ENCODE data around the gene HRH4.

The HRH4 gene

DNA sequence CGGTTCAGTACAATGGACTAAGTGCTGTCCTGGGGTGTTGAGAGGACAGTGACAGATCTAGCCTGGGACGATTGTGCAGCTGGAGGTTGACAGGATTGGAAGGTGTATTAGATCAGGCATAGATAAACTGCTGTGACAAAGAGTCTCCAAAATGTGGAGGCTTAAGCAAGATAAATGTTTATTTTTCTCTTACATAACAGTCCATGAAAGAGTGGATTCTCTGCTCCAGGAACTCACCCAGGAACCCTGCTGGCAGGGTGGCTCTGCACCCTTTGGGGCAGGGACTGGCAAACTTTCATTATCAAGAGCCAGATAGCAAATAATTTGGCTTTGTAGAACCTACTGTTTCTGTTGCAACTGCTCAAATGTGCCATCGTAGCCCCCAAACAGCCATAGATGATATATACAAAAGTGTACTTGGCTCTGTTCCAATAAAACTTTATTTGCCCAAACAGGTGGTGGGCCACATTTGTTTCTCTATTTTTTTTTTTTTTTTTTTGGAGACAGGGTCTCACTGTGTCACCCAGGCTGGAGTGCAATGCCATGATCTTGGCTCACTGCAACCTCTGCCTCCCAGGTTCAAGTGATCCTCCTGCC lies 9.7 kb downstream of the HRH4 start:
- DNase-seq = no peak

DNA sequence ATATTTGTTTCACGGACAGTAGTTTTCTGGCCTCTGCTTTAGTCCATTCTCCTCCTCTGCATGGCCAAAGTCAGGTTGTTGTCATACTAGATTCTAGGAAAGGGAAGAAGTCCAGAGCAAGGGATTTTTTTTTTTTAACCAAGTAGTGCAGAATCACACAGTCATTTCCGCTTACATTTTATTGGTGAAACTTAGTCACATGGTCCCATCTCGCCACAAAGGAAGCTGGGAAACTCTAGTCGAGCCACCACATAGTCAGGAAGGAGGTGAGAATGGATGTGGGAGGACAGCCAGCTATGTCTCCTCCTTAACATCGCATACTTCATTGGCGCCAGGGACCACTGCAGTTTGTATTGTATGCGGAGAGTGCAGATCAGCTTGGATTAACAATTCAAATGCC lies 10.4 kb downstream of the HRH4 start:
- DNase-seq = no peak

DNA sequence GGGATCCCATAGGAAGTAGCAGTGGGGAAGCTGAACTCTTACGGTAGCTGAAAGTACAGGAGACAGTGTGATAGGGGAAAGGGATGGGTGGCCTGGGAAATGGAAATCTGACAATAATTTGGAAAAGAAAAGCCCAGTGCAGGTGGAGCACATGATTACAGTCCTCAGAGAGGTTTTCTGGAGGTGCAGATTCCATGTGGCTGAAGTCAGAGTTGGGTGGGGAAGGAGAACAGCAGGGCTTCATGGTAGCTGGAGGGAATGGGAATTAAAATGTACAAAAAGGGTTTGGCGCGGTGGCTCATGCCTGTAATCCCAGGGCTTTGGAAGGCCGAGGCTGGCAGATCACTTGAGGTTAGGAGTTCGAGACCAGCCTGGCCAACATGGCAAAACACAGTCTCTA lies 12.2 kb downstream of the HRH4 start:
- no peak for DNase-seq

DNA sequence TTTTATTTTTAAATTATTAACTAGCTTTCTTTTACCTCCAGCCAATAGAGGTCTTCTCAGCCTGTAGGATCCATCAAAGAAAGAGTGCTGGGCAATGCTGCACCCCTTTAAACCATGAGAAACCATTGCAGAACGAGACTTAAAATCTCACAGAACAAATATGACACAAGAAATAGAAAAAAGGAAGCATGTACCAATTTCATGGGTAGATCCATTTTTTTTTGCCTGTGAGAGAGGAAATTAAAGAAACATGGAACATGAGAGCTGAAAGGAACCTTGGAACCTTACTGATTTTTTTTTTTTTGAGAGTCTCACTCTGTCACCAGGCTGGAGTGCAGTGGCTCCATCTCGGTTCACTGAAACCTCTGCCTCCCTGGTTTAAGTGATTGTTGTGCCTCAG lies 14.0 kb downstream of the HRH4 start:
- DNase-seq = no peak

DNA sequence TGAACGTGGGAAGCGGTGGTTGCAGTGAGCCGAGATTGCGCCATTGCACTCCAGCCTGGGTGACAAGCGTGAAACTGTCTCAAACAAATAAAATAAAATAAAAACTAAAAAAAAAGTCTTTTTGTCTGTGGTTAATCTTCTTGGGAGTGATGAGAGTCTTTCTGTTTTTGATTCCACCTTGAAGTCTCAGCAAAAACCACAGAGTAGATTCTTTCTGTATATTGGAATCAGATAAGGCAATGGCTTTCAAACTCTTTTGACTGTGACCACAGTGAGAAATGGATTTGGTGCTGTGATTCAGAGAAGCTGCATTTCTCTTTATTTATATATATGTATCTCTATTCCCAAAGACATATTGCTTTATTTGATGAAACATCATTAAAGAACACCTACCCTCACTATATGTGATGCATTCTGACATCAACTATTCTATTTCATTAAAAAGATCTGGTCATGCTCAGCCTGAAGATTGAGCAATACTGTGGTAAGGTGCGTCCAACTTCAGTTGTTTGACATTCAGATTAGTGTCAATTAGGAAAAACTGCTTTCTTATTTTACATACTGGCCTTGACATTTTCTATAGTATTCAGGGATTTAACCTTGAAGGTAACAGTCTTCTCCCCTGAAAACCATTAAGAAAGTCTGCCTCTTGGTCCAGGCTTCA lies 15.6 kb downstream of the HRH4 start:
- DNase-seq = no peak

DNA sequence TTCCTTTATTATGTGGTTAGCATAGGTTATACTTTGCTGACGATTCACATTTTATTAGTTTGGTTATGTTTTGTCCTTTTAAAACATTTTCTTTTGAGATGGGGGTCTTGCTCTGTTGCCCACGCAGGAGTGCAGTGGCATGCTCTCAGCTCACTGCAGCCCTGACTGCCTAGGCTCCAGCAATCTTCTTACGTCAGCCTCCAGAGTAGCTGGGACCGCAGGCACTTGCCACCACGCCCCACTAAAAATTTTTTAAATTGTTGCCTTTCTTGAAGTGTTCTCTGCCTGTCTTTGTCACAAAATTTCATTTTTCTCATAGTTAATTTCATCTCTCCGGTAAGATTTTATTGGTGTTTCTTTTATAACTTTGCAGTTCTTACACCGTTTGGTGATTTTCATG lies 18.9 kb downstream of the HRH4 start:
- no peak for DNase-seq

DNA sequence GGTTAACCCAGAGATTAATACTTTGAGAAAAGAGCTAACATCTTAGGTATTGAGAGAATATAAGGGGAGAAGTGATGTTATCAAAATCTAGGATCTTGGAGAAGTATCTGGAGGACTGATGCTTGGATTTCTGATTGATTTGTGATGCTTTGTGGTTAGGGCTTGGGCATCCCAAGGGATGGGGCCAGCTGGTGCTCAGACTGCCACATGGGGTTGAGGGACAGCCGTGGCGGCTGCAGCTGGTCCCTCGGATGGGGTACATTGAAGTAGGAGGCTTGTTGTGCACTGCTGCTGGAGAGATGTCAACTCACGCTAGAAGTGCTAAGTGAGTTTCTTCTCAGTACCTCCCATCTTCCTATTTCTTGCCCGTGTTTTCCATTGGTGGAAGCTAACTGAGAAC lies 22.4 kb downstream of the HRH4 start:
- DNase-seq = no peak

DNA sequence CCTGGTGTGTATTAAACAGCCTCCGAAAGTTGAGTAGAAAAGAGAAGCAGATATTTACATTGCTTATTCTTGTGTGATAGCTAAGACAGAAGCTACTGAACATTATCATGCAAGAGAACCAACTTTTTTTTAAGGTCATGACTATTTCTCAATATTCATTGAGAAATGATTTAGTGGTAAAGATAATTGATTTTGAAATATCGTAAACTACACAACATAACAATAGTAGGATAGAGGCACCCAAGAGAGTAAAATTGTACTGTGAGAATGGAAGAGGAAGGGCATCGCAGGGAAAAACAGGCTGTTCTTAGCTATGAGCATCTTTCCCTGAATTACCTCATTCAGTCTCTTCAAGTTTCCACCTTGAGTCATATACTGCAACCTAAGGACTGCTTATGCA lies 25.2 kb downstream of the HRH4 start:
- DNase-seq = no peak

DNA sequence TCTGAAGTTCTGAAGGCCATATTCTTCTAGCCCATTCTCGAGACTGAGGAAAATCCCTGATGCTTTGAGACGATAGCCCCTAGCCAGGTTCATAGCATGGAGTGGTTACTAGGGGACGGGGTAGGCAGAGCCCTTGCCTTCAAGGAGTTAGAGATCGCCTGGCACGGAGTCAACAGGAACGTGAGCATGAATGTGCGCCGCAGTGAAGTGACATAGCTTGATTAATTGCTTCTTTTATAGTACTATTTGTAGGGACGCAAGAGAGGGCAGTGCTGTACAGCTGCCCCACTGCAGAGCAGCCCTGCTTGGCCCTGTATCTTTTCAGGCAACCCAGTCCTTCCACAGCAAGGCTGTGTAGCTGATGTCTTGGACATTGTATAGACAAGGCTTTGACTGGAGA lies 26.2 kb downstream of the HRH4 start:
- DNase-seq = no peak

DNA sequence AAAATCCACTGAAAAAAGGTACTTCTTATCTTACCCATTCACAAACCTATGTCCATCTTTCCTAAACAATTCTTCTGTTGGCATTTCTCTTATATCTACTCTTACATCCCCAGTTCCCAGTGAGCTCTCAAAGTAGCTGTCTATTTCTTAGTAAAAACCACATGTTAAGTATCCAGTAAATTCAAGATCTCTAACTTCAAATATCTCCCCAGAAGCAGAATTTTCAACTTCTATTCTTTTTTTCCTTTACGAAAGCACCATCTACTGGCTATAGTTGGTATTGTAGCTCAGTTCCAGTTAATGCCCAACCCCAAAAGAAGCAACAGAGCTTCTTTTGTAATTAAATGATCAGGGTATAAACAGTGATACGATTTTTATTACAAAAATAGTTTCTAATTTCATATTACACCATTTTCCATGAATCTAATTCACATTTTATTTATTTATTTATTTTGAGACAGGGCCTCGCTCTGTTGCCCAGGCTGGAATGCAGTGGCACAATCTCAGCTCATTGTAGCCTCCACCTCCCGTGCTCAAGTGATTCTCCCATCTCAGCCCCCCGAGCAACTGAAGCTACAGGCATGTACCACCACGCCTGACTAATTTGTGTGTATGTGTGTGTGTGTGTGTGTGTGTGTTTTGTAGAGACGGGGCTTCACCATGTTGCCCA lies 28.5 kb downstream of the HRH4 start:
- no peak for DNase-seq

DNA sequence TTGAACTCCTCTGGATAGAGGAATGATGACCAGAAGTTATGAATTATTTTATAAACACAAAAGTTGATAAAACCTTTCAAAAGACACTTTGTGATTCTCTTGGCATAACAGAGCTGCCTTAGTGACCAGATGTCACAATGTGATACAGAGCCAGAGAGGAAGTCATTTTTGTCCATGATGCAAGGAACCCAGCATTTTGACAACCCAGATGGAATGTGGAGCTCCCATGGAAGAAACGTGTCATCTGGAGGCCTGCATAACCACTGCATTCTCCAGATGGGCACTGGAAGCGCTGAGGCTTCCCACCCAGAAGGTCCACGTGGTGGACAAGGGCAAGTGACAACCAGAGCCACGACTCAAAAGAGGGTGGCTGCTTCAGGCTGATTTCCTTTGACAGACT lies 30.1 kb downstream of the HRH4 start:
- no peak for DNase-seq

DNA sequence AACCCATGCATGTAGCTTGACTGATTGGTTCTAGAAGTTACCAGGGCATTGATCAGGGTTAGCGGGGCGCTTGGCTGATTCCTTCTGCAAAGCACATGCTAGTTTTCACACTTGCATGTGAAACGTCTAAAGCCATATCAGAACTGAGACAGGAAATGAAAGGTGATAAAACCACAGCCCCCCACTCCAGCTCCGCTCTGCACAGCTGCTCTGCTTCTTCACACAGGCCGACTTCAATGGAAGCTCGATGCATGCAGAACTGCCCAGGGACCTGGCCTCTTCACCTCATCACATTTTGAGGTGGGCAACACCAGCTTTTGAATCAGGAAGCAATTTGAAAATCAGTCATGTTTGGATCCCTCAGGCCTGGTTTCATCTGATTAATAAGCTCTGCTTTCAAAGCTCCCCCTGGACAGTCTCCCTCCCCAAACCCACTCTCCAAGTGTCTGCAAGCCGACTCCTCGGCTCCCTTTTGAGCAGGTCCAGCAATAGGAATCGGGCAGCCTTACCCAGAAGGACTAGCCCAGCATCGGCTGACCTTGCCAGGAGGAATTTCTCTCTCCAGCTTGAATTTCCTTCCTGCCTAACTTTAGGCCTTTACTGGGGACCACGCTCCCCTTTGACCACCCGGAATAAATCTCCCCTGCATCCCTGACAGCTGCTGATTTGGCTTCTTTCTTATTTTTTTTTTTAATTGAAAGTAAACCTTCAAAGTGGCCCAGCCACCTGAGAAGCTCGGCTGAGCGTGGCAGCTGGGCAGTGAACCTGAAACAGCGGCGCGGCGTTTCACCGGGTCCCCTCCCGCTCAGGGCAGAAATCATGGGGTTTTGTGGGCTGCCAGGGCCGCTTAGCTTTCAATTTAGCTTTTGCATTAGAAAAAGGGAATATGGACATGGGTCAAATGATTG lies 31.7 kb downstream of the HRH4 start:
- peak; percentile 80 for DNase-seq

DNA sequence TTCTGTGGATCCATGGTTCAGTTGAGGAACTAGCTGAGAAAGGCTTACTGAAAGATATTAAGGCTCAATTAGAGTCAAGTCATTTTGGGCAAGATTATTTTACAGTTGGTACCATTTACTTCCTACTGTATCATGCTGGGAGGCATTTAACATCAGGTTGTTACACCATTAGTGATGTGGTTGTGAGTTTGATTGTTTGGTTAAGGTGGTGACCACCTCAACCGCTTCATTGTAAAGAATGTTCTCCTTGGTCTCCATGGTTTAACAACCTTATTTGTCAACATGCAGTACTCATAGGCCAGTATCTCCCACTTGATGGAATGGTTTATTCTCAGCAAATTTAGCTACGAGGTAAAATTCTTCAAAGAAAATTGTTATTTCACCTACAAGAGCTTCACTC lies 34.1 kb downstream of the HRH4 start:
- no peak for DNase-seq

DNA sequence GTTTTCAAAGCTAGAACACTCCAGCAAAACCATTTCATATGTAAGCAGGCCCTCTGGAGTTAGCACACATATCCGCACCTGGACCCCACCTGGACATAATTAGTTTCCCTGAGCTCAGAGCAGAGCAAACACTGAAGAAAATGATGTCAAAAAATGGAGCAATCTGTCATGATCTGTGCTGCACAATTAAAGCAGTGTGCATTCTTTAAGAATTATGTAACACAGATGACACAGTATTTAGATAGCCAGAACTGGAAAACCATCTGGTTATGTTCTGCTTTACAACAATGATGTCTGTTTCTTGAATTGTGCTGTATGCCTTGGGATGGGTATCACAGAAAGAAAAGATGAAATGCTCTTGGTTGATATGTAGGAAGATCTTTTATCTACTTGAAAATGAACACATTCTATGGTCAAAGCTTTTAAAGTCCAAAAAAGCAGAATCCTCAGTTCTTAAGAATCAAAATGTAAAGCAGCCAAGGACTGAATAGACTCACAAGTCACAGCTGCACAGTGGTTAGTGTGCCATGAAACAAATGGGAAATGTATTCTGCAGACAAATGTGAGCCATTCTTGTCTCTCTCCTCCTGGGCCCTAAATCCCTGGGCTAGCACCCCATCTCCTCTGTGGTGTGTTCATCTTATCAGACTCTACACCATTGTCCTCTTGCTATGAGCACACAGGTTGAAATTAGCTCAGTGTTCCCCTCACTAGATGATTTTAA lies 36.8 kb downstream of the HRH4 start:
- DNase-seq = no peak

DNA sequence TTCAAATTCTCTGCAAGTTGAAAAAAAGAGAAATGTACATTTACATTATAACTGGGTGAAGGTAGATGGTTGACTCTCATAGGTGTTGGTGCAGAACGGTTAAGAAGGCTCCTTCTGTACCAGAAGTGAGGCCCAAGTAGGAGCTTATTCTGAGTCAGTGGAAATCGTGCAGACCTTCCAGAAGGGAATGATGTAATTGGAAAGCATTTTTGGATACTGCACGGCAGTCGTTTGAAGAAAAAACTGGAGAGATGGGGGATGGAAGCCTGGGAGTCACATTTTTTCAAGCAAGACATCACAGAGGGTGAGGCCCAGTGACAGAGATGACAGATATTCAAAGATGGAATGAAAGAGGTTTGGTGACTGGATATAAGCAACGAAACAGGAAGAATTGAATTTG lies 39.4 kb downstream of the HRH4 start:
- DNase-seq = no peak

DNA sequence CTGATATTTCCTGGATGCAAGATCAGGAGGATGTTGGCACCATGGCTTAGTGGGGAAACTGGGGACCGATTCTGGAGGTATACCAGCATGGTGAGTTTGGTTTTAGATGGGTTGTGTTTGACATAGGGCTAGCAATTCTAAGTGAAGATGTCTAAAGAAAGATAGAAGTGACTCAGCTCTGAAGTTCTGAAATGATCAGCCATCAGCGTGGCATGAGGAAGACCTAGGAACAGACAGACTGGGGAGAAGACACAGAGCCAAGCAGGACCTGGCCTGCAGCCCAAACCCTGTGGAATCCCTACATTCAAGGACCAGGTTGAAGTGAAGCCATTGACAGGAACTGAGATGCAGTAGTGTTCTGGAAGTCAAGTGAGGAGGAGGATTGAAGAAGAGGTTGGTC lies 39.8 kb downstream of the HRH4 start:
- no peak for DNase-seq

DNA sequence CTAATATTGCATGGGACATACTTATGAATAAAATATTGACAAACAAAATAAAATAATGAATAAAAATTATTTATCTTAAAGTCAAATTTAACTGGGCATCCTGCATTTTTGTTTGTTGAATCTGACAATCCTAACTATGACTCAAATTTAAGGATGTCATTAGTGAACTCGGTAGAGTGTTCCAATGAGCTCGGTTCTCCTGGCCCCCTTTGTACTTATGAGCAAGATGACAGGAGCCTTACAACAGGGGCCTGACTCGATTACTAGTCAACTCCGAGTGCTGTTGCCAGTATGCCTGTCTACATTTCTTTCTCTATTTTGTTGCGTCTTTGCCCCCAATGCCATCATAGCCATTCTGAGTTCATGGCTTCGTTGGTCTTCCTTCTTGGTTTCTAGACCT lies 40.3 kb downstream of the HRH4 start:
- no peak for DNase-seq

DNA sequence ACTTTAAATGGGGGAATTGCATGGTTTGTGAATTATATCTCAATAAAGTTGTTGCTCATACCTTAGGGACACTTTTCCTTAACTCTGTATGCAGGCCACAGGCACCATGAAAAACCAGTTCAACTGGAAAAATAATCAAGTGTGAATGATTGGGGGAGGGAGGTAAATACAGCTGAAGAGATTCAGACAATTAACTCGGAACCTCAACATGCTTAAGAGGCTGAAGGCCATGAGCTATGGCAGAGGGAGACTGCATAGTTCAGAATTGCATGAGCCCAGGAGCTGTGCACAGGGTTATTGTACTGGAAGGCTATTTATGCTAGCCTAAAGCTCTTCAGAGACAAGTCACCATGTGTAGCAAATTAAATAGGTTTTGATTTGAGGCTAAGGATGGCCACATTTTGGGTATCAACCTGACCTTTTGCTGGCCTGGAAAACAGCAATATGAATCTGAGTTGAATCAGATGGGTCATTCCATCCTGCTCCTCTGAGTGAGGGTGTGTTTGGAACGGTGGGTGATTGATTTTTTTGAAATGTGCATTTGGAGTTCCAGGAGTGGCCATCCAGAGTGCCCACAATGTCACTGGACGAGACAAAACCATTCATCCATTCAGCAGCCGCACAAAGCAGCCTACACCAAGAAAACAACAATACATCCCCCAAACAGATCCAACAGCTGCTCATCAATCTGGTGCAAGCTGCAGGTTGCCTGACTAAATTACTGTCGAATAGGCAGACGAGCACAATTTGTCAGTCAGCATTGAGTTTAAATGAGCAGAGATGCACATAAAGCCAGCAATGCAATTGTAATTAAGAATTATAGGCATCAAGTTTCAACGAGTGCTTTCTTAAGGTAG lies 42.5 kb downstream of the HRH4 start:
- peak; percentile 87 for DNase-seq

DNA sequence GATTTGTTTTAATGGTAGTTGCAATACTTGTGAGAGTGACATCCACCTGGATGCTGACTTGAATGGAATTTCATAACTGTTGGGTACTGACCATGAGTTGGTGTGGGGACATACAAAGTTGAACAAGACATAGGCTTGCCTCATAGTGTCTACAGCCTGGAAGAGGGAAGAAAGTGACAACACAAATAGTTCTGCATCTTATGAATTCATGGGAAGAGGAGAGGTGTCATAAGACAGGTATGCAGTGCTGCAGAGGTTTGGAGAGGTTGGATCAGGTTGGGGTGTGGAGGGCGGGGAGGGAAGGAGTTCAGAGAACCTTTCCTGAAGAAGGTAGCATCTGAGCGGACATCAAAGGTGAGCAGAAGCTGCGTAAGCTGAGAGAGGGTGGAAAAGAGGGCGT lies 44.0 kb downstream of the HRH4 start:
- no peak for DNase-seq

DNA sequence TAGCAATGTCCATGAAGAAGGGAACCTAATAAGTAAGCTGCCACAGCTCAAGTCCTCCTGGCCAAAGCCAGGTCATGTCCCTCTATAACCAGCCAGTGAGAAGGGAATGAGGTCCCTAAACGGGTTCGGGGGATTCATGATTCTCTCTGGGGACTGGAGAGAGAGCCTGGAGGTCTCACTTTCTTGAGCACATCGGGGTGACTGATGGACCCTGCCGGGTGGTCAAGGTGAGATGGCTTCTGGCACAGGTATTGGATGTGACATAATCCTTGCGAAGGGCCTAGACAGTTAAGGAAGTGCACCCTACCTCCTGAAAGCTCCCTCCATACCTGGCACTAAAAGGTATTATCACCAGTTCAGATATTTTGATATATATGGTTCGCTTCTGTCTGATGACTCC lies 45.7 kb downstream of the HRH4 start:
- no peak for DNase-seq

DNA sequence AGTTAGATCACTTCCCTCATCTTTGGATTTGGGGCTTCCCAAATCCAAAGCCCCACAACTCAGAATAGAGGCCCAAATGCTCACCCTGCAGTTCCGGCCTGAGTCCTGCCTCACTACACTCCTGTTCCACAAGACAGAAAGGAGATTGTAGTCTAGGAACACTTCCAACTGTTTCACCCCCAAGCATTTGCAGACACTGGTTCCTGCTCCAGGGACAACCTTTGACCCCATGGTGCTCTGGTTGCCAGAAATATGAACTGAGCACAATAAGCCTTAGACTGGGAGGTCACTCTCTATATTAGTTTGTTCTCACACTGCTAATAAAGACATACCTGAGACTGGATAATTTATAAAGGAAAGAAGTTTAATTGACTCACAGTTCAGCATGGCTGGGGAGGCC lies 49.0 kb downstream of the HRH4 start:
- DNase-seq = no peak

DNA sequence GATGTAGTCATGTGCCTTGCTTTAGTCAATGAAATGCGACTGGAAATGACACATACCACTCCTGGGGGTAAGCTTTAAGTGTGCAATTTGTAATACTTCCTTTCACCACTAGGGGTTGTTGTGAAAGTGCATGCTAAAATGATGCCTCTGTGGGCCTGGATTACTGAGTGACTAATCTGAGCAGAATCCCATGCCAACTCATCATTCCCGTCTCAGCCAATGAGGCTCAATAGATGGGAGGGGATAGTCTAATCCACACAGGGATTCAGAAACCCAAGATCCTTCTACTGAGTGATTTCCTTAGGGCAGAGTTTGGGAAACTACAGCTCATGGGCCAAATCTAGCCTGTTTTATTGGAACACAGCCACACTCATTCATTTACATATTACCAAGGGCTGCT lies 54.0 kb downstream of the HRH4 start:
- no peak for DNase-seq
